GM18505 (cell line): Measurements from ENCODE around the gene GATM.
"Not testable (repeated sequence)": the region's sequence is repeated elsewhere in the genome, so short reads cannot be mapped to it uniquely, and the experiment has no call there.

Experiments
- ATAC-seq: cut with Tn5 transposase; IDR thresholded peaks from one replicate; pipeline ENCODE4 v1.9.1; 2021; ENCODE audit not compliant: unreplicated experiment
- POLR2A ChIP-seq: IDR thresholded peaks from 4 replicates; pipeline ENCODE4 v1.6.1; 2011; ENCODE audit warnings: borderline replicate concordance; ENCODE audit not compliant: insufficient read depth, insufficient read length; ENCODE audit errors: extremely low read depth

GATM gene

DNA sequence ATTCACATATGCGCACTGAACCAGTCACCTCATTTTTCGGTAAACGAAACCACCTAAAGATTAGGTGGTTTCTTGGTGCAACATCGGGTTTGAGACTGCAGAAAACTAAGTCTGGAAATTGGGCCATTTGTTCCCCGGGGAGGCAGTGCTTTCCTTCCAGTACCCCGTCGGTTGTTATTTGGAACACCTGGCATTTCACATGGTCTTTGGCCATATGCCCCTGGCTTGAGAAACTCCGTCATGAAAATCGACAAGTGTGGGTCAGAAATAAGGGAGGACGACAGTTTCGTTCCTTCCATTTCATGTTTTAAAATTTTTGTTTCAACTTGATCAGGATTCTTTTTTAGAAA lies 544 bp upstream of the GATM start:
- ATAC-seq, result no peak
- TF ChIP-seq POLR2A, result no peak

DNA sequence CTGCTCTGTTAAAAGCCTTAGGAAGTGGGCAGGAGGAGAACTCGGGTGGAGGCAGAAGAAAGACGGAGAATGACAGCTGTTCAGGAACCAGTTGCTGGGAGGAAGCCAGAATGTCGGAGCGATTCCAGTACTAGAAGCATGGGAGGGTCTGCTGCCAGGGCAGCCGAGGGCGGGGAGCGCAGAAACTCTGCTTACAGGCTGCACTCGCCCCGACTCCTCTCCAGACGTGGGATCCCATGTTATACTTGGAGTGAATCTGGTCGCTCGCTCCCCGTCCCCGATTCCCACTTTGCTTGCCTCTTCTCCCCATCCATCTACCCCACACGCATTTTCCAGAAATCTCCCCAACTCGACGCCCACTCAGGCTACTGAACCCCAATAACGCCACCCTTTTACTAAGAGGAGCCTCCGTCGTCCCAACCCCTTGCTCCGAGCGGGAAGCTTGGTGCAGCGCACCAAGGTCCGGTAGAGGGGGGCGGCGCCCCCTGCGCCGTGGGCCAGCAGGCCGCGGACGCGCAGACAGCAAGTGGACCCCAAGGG lies 665 bp downstream of the GATM start:
- peak; percentile 31 for ATAC-seq
- TF ChIP-seq POLR2A, result no peak

DNA sequence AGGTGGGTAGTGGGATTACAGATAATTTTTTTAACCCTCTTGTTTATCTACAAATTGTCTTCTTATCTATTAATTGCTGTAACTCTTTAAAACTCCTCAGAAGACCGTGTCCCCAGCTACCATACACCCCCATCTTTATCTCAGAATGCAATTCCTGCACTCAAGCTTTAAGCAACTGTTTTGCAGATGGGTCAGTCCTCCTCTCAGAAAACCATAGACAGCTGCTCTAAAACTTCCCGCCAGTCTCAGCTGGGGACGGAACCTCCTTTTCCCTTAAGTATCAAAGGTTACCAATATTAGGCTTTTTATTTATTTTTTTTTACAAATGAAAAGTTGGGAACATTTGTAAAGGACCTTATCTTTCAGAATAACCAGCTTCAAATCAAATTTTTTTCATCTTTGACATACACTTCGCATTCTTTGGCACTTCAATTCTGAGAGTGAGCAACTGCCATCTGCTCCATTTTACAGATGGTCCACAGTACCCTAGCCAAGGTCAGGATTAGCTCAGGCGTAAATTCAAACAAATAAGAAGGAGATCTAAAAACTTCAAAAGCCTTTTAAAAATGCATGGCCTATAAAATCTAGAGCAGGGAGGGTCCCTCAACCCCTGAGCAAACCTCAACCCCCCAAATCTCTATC lies 1.3 kb downstream of the GATM start:
- ATAC-seq, result no peak
- TF ChIP-seq POLR2A, result no peak

DNA sequence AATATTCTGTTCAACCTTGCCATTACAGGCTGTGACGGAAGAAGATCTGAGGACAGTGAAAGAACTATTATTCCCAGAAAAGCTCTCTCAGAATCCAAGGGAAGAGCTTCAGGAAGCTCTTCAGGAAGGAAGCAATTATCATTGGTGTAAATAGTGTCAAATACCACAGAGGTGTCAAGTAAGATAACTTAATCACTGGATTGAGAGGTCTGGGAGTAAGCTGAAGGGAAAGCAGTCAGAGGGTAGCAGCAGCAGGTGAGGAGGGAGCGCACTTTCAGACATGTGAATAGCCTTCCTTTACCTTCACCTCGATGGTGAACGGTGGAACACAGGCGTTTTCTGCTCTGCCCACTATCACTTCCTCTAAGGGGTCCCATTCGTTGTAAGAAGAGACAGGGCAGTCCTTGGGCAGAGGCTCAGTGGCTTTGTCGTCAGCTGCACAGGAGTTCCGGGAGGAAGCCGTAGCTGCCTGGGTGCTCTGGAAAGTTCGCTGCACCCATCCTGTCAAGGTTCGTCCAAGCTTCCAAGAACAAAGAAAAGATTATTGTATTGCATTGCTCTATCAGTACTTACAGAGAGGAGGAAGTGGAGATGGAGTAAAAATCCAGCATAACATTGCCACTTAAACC lies 1.9 kb downstream of the GATM start:
- no peak for TF ChIP-seq POLR2A
- ATAC-seq, result no peak

GRCh38 chr15:45375836-45376235 lies 2.5 kb downstream of the GATM start:
- ATAC-seq, result no peak

GRCh38 chr15:45373976-45374375 lies 4.4 kb downstream of the GATM start:
- no peak for TF ChIP-seq POLR2A
- no peak for ATAC-seq

More at GRCh38 chr15:45375836-45376235, 2.5 kb downstream of the GATM start:
- no peak for TF ChIP-seq POLR2A

- no peak for ATAC-seq
- TF ChIP-seq POLR2A, result no peak
Measured at GRCh38 chr15:45372041-45372995, 6.0 kb downstream of the GATM start.

DNA sequence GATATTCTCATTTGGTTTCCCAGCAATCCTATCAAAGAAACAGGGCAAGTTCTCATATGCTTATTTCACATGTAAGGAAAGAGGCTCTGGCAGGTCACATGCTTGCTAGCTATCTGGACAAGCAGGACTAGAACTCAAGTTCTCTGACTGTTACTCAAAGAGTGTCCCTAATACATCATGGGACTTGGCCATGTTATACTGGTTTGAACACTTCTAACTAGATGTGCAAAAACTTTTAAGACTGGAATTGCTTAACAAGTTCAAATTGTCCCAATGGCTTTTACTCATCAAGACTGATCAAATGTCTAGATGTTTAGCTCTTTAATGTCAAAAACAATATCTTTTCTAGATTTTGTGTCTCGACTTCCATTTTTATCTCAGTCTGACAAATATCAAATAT lies 6.8 kb downstream of the GATM start:
- no peak for ATAC-seq
- TF ChIP-seq POLR2A, result no peak

- ATAC-seq, result not testable (repeated sequence)
Measured at GRCh38 chr15:45370042-45370441, 8.3 kb downstream of the GATM start.

DNA sequence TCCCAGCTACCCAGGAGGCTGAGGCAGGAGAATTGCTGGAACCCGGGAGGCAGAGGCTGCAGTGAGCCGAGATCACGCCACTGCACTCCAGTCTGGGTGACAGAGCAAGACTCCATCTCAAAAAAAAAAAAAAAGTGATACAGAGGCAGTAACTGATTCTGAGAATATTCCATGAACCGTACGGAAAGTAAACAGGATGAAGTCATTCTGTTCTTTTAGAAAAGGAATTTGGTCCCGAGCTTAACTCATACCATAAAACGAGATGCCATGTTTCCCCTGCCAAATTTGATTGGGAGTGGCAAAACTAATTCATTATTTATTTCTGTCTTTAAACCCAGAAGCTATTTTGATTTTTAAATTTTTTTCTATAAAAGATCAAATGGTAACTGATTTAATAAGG lies 11.1 kb downstream of the GATM start:
- not testable (repeated sequence) for ATAC-seq

DNA sequence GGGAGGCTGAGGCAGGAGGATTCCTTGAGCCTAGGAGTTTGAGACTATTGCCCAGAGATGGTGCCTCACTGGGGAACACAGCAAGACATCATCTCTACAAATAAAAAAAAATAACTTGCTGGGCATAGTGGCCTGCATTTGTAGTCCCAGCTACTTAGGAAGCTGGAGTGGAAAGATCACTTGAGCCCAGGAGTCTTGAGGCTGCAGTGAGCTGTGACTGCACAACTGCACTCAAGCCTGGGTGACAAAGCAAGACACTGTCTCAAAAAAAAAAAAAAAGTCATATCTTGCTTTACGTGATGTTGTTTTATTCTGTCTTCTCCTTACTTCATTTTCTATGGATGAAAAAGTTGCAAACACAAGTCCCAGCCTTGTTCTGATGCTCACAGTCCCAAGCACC lies 14.1 kb downstream of the GATM start:
- no peak for TF ChIP-seq POLR2A
- ATAC-seq, result no peak

- no peak for TF ChIP-seq POLR2A
- ATAC-seq, result no peak
Measured at GRCh38 chr15:45363801-45364200, 14.5 kb downstream of the GATM start.

DNA sequence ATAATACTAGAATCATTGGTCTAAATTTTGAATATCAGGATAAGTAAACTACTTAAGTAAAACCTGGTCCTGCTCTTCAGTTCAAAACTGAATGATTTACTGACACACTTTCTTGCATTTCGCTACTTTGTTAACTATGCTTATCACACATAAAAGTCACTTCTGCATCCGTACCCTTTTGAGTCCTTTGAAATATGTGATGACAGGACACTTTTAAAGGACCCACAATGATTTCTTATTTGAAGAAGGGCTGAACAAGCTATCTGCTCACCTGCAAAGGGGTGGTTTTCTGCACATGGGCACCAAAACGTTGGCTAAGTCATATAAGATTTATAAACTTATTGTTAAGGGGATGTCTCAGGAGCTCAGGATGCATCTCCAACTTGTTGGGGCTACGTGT lies 15.0 kb downstream of the GATM start:
- ATAC-seq, result no peak
- no peak for TF ChIP-seq POLR2A

DNA sequence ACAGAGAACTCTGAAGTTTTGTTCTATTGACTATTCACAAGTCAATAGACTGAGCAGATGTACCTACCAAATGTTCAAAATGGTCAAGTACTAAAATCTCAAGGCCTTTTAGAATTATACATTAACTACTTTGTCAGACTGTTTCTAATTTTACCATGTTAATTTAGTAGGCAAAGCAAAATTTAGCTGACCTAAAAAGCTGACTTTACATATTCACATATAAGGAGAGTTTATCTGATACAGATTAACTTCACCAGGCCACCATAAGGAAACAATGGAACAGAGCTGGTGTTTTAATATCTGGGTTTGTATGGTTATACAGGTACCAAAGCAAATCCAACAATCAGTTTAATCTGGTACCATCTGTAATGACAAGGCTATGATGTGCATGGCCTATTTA lies 15.9 kb downstream of the GATM start:
- ATAC-seq, result no peak

More for the DNA sequence above, 15.9 kb downstream of the GATM start:
- TF ChIP-seq POLR2A, result no peak
